Lower leg skin (tissue), 3 donors: Measurements from ENCODE around the gene CALML3.

ENCODE experiments used
- POLR2A ChIP-seq, 2 donors: fragments of 450-650 bp; IDR thresholded peaks; one replicate each; pipeline ENCODE4 v1.6.1; 2016 to 2017; ENCODE audit warnings: antibody characterized with exemption in 2 of 2, mild to moderate bottlenecking in 1 of 2, moderate library complexity in 1 of 2
- TF ChIP-seq, protein P1 (sequence below), 3 donors: fragments of 450-650 bp; IDR thresholded peaks; one replicate each; pipeline ENCODE4 v1.5.1; 2016; ENCODE audit warnings: antibody characterized with exemption in 3 of 3, mild to moderate bottlenecking in 3 of 3, moderate library complexity in 2 of 3

DNA sequence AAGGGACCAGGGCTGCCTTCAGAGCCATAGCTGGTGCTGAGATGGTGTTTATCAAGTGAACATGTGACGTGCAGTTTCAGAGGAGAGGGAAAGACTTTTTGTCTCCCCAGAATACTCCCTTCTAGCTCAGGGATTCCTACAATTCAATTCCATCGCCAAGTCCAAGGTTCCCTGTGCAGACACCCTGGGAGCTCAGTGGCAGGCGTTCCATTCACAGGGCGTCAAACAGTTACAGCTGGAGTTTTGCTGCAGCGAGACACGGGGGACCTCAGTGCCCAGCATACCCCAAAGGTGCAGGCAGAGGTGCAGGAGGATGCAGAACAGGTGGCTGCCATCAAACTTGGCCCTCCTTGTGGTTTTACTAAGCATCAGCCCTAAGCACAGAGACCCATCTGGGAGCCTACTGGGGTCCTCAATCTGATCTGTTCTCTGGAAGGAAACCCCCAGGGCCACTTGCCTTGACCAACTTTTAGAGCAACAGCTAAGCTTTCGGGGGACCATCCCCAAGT is 24.5 kb upstream of the CALML3 start:
- TF ChIP-seq, protein P1, sequence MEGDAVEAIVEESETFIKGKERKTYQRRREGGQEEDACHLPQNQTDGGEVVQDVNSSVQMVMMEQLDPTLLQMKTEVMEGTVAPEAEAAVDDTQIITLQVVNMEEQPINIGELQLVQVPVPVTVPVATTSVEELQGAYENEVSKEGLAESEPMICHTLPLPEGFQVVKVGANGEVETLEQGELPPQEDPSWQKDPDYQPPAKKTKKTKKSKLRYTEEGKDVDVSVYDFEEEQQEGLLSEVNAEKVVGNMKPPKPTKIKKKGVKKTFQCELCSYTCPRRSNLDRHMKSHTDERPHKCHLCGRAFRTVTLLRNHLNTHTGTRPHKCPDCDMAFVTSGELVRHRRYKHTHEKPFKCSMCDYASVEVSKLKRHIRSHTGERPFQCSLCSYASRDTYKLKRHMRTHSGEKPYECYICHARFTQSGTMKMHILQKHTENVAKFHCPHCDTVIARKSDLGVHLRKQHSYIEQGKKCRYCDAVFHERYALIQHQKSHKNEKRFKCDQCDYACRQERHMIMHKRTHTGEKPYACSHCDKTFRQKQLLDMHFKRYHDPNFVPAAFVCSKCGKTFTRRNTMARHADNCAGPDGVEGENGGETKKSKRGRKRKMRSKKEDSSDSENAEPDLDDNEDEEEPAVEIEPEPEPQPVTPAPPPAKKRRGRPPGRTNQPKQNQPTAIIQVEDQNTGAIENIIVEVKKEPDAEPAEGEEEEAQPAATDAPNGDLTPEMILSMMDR (IDR thresholded peaks at IDR 0.05) = no peak
- no peak for TF ChIP-seq POLR2A (IDR thresholded peaks at IDR 0.05)
